Endodermal cell (in vitro differentiated cells): ENCODE data around the gene SULT2A1. TPM values are rescaled to one million over a fixed set of nuclear protein-coding genes. Genes with fewer than 3 reads are reported as not detected.
"Not testable (repeated sequence)": the region's sequence is repeated elsewhere in the genome, so short reads cannot be mapped to it uniquely, and the experiment has no call there.

Experiments used
- DNase-seq: peaks from one replicate; pipeline ENCODE4 v3.0.0-alpha.2; 2017
- H3K27ac ChIP-seq: 2 replicates; pipeline ENCODE4 v1.5.1; 2013; ENCODE audit warnings: mild to moderate bottlenecking, low read depth, low read length, moderate library complexity
- H3K27me3 ChIP-seq: 2 replicates; pipeline ENCODE4 v1.6.1; 2013; ENCODE audit warnings: mild to moderate bottlenecking, low read length, moderate library complexity; ENCODE audit not compliant: insufficient read depth, control insufficient read depth, poor library complexity, severe bottlenecking
- H3K36me3 ChIP-seq: 2 replicates; pipeline ENCODE4 v1.7.0; 2013; ENCODE audit warnings: mild to moderate bottlenecking, low read length, moderate library complexity; ENCODE audit not compliant: control insufficient read depth, insufficient read depth
- H3K4me1 ChIP-seq: one replicate; pipeline ENCODE4 v1.7.0; 2013; ENCODE audit warnings: low read length; ENCODE audit not compliant: control insufficient read depth, insufficient read depth
- H3K4me3 ChIP-seq: 2 replicates; pipeline ENCODE4 v1.5.1; 2013; ENCODE audit warnings: mild to moderate bottlenecking, low read length, moderate library complexity
- H3K9ac ChIP-seq: 2 replicates; pipeline ENCODE4 v1.6.1; 2013; ENCODE audit warnings: mild to moderate bottlenecking, low read length, moderate library complexity; ENCODE audit not compliant: poor library complexity, severe bottlenecking; ENCODE audit errors: extremely low read depth
- H3K9me3 ChIP-seq: 2 replicates; pipeline ENCODE4 v1.6.1; 2013; ENCODE audit warnings: mild to moderate bottlenecking, low read length, moderate library complexity; ENCODE audit not compliant: control insufficient read depth
- H3K27ac Mint-ChIP-seq: 2 replicates; pipeline ENCODE4 v1.8.0; 2020; ENCODE audit warnings: mixed read lengths
- H3K27me3 Mint-ChIP-seq: 2 replicates; pipeline ENCODE4 v1.8.0; 2021; ENCODE audit warnings: mild to moderate bottlenecking, mixed read lengths; ENCODE audit not compliant: insufficient read depth
- H3K36me3 Mint-ChIP-seq: 2 replicates; pipeline ENCODE4 v1.8.0; 2020; ENCODE audit warnings: low read depth, mixed read lengths
- H3K4me1 Mint-ChIP-seq: 2 replicates; pipeline ENCODE4 v1.8.0; 2020; ENCODE audit warnings: mixed read lengths
- H3K4me3 Mint-ChIP-seq: 2 replicates; pipeline ENCODE4 v1.8.0; 2020; ENCODE audit warnings: mild to moderate bottlenecking, moderate library complexity, mixed read lengths
- H3K9me3 Mint-ChIP-seq: 2 replicates; pipeline ENCODE4 v1.8.0; 2020; ENCODE audit warnings: mild to moderate bottlenecking, mixed read lengths
- WGBS, 2 experiments: methylation state at CpG; one replicate each; pipeline versions ENCODE4 v1.1.5 to v1.1.7; 2013; ENCODE audit warnings: missing lambda C conversion rate in 2 of 2, mixed read lengths in 1 of 2; ENCODE audit not compliant: insufficient coverage in 1 of 2, insufficient read length in 1 of 2; 5-methylcytosine and 5-hydroxymethylcytosine counted together
- total RNA-seq, 2 donors: library from RNA; stranded (reverse); fragmentation: NEBNext Ultra II Directional in 1 of 2; extraction: Animal tissue kit (Norgen Biotek cat#: 25700) in 1 of 2; gene quantifications; 2 replicates in 1 of 2; 3 replicates in 1 of 2; pipeline ENCODE4 v1.2.1, GENCODE V29; 2021
- TF ChIP-seq, protein P1 (sequence below): fragments of 200-600 bp; sonication (generic); conservative IDR thresholded peaks from 2 replicates; pipeline ENCODE4 v1.5.0; 2021; ENCODE audit warnings: antibody characterized with exemption, mild to moderate bottlenecking

Gene SULT2A1
- total RNA-seq, 2 donors from 2014 or later: 0.18 TPM; not detected in 1

DNA sequence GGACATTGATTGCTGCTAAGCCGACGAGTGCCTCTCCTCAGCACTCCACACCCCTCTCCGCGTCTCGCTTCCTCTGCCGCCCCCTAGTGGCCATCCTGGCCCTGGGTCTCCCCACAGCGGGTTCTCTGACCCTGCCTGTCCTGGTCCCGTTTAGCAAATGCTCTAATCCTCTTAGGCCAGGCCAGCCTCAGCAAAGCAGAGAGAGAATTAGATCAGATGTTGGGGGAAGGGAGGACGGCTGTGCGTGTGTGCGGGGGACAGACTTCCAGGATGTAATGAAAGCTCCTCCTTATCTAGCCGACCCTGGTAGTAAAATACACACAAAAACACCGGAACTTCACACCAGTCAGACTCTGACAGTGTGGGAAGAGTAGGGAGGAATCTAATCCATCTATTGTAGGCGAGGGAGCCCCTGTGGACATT, 22.6 kb downstream of the SULT2A1 start:
- peak overlapping the region; percentile 16 for H3K27ac ChIP-seq
- peak; percentile 99 for DNase-seq
- no peaks in the 10 kb centered on the region for H3K27me3 ChIP-seq
- H3K27ac Mint-ChIP-seq: peak overlapping the region; percentile 89
- no peaks in the 10 kb centered on the region for H3K36me3 Mint-ChIP-seq
- TF ChIP-seq, protein P1, sequence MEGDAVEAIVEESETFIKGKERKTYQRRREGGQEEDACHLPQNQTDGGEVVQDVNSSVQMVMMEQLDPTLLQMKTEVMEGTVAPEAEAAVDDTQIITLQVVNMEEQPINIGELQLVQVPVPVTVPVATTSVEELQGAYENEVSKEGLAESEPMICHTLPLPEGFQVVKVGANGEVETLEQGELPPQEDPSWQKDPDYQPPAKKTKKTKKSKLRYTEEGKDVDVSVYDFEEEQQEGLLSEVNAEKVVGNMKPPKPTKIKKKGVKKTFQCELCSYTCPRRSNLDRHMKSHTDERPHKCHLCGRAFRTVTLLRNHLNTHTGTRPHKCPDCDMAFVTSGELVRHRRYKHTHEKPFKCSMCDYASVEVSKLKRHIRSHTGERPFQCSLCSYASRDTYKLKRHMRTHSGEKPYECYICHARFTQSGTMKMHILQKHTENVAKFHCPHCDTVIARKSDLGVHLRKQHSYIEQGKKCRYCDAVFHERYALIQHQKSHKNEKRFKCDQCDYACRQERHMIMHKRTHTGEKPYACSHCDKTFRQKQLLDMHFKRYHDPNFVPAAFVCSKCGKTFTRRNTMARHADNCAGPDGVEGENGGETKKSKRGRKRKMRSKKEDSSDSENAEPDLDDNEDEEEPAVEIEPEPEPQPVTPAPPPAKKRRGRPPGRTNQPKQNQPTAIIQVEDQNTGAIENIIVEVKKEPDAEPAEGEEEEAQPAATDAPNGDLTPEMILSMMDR: peak; percentile 99
- H3K4me3 Mint-ChIP-seq: no peak overlapping the region
- H3K4me1 Mint-ChIP-seq: peaks cover 9% of the 10 kb centered on the region
- H3K36me3 ChIP-seq: no peaks in the 10 kb centered on the region
- no peaks in the 10 kb centered on the region for H3K4me1 ChIP-seq
- H3K27me3 Mint-ChIP-seq: no peaks in the 10 kb centered on the region
- H3K9ac ChIP-seq: no peak overlapping the region
- no peak overlapping the region for H3K4me3 ChIP-seq
- no peaks in the 10 kb centered on the region for H3K9me3 ChIP-seq
- H3K9me3 Mint-ChIP-seq: peaks cover 1% of the 10 kb centered on the region
- 14 to 16% methylated on average over 7 to 13 of the region's 14 CpGs for WGBS, 2 experiments

GRCh38 chr19:47861630-47862029, 24.5 kb downstream of the SULT2A1 start:
- Histone ChIP-seq H3K9ac (no peak overlapping the region), H3K9me3 (no peaks in the 10 kb centered on the region), H3K4me1 (no peaks in the 10 kb centered on the region), H3K4me3 (no peak overlapping the region), H3K27me3 (no peaks in the 10 kb centered on the region), H3K36me3 (no peaks in the 10 kb centered on the region), H3K27ac (no peak overlapping the region)
- no peaks in the 10 kb centered on the region for H3K27me3 Mint-ChIP-seq
- no peak overlapping the region for H3K4me3 Mint-ChIP-seq
- H3K27ac Mint-ChIP-seq: no peak overlapping the region
- no peak for DNase-seq
- no peaks in the 10 kb centered on the region for H3K36me3 Mint-ChIP-seq
- H3K9me3 Mint-ChIP-seq: peaks cover 1% of the 10 kb centered on the region
- TF ChIP-seq, protein P1: no peak
- H3K4me1 Mint-ChIP-seq: peaks cover 9% of the 10 kb centered on the region
- 93 to 100% methylated on average over 2 to 4 of the region's 5 CpGs for WGBS, 2 experiments

- H3K27ac ChIP-seq: no peak overlapping the region
- TF ChIP-seq, protein P1: no peak
- no peak overlapping the region for H3K9ac ChIP-seq
- no peak overlapping the region for H3K4me3 ChIP-seq
- Mint-ChIP-seq H3K27me3 (no peaks in the 10 kb centered on the region), H3K9me3 (peaks cover 1% of the 10 kb centered on the region), H3K36me3 (no peaks in the 10 kb centered on the region), H3K4me1 (peaks cover 9% of the 10 kb centered on the region), H3K4me3 (no peak overlapping the region), H3K27ac (no peak overlapping the region)
- no peaks in the 10 kb centered on the region for H3K9me3 ChIP-seq
- whole genome bisulfite sequencing, 2 experiments: 91 to 98% methylated on average over 11 to 22 of the region's 34 CpGs
- DNase-seq: no peak
- no peaks in the 10 kb centered on the region for H3K36me3 ChIP-seq
- H3K27me3 ChIP-seq: no peaks in the 10 kb centered on the region
- no peaks in the 10 kb centered on the region for H3K4me1 ChIP-seq
Observed at GRCh38 chr19:47860602-47861297, 25.4 kb downstream of the SULT2A1 start.

DNA sequence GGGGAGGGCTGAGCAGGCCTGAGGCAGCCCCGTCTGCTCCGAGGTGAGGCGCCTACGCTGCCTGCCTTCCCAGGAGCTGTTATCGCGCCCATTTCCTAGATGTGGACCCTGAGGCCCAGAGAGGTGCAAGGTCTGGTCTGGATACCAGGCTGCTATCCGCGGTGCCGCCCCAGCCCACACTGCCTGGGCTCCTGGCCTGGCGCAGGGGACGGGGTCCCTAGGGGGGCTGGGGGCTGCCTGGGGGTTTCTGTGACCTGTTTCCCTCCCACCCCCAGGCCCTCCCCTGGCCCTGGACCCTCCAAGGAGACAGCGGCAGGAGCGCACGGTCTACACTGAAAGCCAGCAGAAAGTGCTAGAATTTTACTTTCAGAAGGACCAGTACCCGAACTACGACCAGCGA, 26.3 kb downstream of the SULT2A1 start:
- H3K27ac Mint-ChIP-seq, H3K4me3 Mint-ChIP-seq, H3K36me3 ChIP-seq, H3K36me3 Mint-ChIP-seq, H3K9me3 ChIP-seq, H3K4me1 ChIP-seq, H3K27ac ChIP-seq, H3K9me3 Mint-ChIP-seq, H3K4me3 ChIP-seq, H3K4me1 Mint-ChIP-seq, H3K27me3 ChIP-seq, H3K27me3 Mint-ChIP-seq, DNase-seq, H3K9ac ChIP-seq: not testable (repeated sequence)
- 100% methylated on average over 3 of the region's 17 CpGs; no CpG with 5 or more reads in 1 of the 2 experiments for WGBS, 2 experiments

- H3K4me1 ChIP-seq, H3K27me3 Mint-ChIP-seq, H3K27me3 ChIP-seq, H3K36me3 Mint-ChIP-seq, H3K4me3 ChIP-seq, H3K9me3 ChIP-seq, H3K36me3 ChIP-seq, H3K27ac Mint-ChIP-seq, H3K4me1 Mint-ChIP-seq, DNase-seq, H3K9me3 Mint-ChIP-seq, H3K4me3 Mint-ChIP-seq, H3K27ac ChIP-seq, H3K9ac ChIP-seq: not testable (repeated sequence)
- WGBS, 2 experiments: 91 to 100% methylated on average over 3 to 9 of the region's 9 CpGs
Observed at GRCh38 chr19:47858646-47859285, 27.3 kb downstream of the SULT2A1 start, which contains the start of gene TPRX2. Gene TPRX2 (plus strand): TSS chr19:47859235. CDS start chr19:47859247, 12 bp downstream.
